ENCODE results near the gene KLF7.

Gene KLF7

DNA sequence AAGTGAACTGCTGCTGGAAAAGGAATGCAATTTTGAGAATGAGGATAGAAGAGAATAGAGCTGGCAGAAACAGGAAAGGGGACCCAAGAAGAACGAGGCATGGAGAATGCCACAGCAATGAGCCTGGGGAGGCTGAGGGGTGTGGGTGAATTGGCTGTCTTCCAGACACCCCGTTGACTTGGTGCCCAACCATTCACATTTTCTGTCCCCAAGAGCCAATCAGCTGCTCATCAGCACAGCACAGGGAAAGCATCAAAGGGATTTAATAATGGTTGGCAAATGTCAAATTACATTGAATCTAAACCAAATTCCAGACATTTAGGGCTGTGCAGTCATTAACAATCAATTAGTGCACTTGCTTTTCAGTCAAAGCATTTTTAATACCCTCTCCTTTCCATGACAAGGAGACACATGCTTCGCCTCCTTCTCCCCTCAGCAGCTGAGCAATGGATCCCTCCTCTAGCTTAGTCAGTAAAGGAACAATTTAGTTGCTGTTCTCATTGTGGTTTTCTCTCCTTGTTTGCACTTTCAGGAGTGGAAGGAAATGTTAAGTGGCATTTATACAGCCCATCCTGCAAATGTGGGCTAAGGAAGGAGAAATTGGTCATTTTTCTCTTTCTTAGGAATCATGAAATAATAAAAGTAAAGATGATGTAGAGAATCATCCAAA is 98.8 kb downstream of the KLF7 start:
- ATAC-seq, result no peak
- TF ChIP-seq PPARA (CRISPR knock-in tag; IDR thresholded peaks at IDR 0.05; ENCODE audit: borderline replicate concordance), result no peak
- TF ChIP-seq ARNTL (CRISPR knock-in tag; IDR thresholded peaks at IDR 0.05; ENCODE audit: borderline replicate concordance, low read depth), result no peak
- TF ChIP-seq, protein P1, sequence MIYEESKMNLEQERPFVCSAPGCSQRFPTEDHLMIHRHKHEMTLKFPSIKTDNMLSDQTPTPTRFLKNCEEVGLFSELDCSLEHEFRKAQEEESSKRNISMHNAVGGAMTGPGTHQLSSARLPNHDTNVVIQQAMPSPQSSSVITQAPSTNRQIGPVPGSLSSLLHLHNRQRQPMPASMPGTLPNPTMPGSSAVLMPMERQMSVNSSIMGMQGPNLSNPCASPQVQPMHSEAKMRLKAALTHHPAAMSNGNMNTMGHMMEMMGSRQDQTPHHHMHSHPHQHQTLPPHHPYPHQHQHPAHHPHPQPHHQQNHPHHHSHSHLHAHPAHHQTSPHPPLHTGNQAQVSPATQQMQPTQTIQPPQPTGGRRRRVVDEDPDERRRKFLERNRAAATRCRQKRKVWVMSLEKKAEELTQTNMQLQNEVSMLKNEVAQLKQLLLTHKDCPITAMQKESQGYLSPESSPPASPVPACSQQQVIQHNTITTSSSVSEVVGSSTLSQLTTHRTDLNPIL (CRISPR knock-in tag; IDR thresholded peaks at IDR 0.05; ENCODE audit: low read depth), result no peak
- no peak for TF ChIP-seq OSR1 (CRISPR knock-in tag; IDR thresholded peaks at IDR 0.05)
- TF ChIP-seq ZNF70 (CRISPR knock-in tag; IDR thresholded peaks at IDR 0.05), result no peak

DNA sequence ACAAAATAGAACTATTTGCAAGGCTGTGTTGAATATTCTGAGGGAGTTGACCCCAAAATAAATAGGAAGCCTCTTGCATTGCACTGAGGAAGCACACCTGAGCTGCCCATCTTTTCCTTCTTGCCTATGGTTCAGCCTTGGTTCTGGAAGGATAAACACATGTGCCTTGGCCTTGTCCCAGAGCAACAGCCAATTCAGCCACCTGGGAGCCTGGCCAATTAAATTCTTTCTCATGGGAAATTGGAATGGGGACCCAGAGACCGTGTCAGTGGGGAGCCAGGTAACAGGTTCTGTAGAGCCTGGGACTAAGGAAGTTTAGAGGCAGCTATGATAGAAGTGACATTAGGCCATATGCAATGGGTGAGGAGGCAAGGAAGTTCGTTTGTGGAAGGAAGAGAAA is 99.6 kb downstream of the KLF7 start:
- TF ChIP-seq ZNF565 (CRISPR knock-in tag; conservative IDR thresholded peaks at IDR 0.05; ENCODE audit: low read depth), result no peak
- no peak for TF ChIP-seq CSDC2 (CRISPR knock-in tag; IDR thresholded peaks at IDR 0.05)
- TF ChIP-seq, protein P2, sequence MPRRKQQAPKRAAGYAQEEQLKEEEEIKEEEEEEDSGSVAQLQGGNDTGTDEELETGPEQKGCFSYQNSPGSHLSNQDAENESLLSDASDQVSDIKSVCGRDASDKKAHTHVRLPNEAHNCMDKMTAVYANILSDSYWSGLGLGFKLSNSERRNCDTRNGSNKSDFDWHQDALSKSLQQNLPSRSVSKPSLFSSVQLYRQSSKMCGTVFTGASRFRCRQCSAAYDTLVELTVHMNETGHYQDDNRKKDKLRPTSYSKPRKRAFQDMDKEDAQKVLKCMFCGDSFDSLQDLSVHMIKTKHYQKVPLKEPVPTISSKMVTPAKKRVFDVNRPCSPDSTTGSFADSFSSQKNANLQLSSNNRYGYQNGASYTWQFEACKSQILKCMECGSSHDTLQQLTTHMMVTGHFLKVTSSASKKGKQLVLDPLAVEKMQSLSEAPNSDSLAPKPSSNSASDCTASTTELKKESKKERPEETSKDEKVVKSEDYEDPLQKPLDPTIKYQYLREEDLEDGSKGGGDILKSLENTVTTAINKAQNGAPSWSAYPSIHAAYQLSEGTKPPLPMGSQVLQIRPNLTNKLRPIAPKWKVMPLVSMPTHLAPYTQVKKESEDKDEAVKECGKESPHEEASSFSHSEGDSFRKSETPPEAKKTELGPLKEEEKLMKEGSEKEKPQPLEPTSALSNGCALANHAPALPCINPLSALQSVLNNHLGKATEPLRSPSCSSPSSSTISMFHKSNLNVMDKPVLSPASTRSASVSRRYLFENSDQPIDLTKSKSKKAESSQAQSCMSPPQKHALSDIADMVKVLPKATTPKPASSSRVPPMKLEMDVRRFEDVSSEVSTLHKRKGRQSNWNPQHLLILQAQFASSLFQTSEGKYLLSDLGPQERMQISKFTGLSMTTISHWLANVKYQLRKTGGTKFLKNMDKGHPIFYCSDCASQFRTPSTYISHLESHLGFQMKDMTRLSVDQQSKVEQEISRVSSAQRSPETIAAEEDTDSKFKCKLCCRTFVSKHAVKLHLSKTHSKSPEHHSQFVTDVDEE (CRISPR knock-in tag; IDR thresholded peaks at IDR 0.05), result no peak
- no peak for TF ChIP-seq ZNF8 (CRISPR knock-in tag; IDR thresholded peaks at IDR 0.05)
- no peak for TF ChIP-seq GLIS3 (CRISPR knock-in tag; IDR thresholded peaks at IDR 0.05)
- no peak for TF ChIP-seq PPARA (CRISPR knock-in tag; IDR thresholded peaks at IDR 0.05; ENCODE audit: borderline replicate concordance)
- TF ChIP-seq PATZ1 (CRISPR knock-in tag; IDR thresholded peaks at IDR 0.05; ENCODE audit: borderline replicate concordance), result no peak
- TF ChIP-seq, protein P3, sequence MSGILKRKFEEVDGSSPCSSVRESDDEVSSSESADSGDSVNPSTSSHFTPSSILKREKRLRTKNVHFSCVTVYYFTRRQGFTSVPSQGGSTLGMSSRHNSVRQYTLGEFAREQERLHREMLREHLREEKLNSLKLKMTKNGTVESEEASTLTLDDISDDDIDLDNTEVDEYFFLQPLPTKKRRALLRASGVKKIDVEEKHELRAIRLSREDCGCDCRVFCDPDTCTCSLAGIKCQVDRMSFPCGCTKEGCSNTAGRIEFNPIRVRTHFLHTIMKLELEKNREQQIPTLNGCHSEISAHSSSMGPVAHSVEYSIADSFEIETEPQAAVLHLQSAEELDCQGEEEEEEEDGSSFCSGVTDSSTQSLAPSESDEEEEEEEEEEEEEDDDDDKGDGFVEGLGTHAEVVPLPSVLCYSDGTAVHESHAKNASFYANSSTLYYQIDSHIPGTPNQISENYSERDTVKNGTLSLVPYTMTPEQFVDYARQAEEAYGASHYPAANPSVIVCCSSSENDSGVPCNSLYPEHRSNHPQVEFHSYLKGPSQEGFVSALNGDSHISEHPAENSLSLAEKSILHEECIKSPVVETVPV (CRISPR knock-in tag; IDR thresholded peaks at IDR 0.05), result no peak
- TF ChIP-seq TCF4 (CRISPR knock-in tag; IDR thresholded peaks at IDR 0.05; ENCODE audit: borderline replicate concordance), result no peak
- no peak for TF ChIP-seq ZNF70 (CRISPR knock-in tag; IDR thresholded peaks at IDR 0.05)
- no peak for TF ChIP-seq POU6F1 (CRISPR knock-in tag; IDR thresholded peaks at IDR 0.05; ENCODE audit: borderline replicate concordance, low read depth)
- no peak for TF ChIP-seq OSR1 (CRISPR knock-in tag; IDR thresholded peaks at IDR 0.05)
- TF ChIP-seq ZC3H10 (CRISPR knock-in tag; IDR thresholded peaks at IDR 0.05), result no peak
- TF ChIP-seq ISL1 (CRISPR knock-in tag; IDR thresholded peaks at IDR 0.05), result no peak
- no peak for TF ChIP-seq SNAI2 (CRISPR knock-in tag; IDR thresholded peaks at IDR 0.05)
- TF ChIP-seq RARB (CRISPR knock-in tag; IDR thresholded peaks at IDR 0.05), result no peak
- no peak for ATAC-seq

DNA sequence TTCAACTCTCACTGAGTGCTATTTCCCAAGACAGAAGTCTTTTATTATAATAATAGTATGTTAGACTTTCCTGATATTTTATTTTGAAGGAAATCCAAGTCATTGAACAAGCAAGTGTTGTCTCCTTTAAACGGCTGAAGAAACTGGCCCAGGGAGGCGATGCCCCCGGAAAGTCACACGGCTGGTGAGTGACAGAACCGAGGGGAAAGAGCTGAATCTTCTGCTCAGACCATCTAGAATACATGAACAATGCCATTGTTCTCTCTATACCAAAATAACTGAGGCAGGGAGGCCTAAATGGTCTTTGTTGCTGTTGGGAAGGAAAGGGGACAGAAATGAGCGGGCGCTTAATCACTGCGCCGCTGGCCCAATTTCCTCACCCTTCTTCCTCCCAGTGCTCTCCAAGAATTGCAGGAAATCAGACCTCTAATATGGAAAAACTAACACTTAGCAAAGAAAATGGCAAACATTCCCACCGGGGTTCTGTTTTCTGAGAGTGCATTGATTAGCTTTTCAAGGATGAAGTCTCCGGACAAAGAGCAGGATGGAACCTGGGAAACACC is 101.5 kb downstream of the KLF7 start:
- no peak for TF ChIP-seq ZFP30 (CRISPR knock-in tag; IDR thresholded peaks at IDR 0.05)
- TF ChIP-seq POU6F1 (CRISPR knock-in tag; IDR thresholded peaks at IDR 0.05; ENCODE audit: borderline replicate concordance, low read depth), result no peak
- no peak for TF ChIP-seq ZNF8 (CRISPR knock-in tag; IDR thresholded peaks at IDR 0.05)
- ATAC-seq, result no peak
